ENCODE measurements around the gene PTPRN.

PTPRN gene

GRCh38 chr2:219245899-219246230 lies 63.3 kb downstream of the PTPRN start:
- DNase-seq (ENCODE audit: low read depth in 2 of 2): no peak

DNA sequence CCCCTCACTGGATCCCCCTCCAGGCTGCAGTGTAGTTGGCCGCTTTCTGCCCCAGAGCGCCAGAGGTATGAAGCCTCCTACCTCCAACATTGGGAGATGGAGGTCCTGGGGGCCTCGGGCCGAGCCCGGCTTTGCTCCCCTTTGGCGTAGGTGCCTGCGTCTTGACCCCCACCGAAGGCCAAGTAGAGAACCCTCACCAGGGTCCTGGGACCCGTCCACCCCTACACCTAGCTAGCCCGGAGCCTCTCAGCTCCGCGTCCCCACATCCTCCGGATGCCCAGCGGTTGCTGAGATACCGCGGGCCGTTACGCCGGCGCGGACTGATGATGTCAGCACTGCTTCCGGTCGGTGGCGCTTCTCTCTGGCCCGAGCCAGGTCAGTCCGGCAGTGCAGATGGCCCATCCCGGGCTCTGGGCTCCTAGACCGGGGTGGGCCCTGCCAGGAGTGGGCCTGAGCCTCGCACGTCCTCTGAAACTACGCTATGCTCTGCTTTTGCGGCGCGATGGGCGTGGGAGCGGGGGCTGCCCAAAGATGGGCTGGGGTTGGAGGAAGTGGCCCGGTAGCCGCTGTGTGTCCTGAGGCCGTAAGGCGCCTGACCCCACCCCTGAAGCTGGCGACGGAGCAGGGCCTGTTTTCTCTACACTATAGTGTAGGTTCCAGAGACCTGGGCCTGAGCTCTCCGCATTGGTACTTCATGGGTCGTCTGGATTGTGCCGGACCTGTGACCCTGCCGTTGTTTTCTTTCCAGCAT lies 63.9 kb downstream of the PTPRN start, which contains the start of the genes GLB1L and STK16:
Gene GLB1L, minus strand, starts transcription at position 297 of the 751 bp plus-strand sequence. CDS start 1,871 bp downstream, outside the sequence.
Gene STK16, plus strand, starts transcription at position 332 of the 751 bp plus-strand sequence. CDS start 521 bp downstream, outside the sequence.
- peak; percentile 86 for DNase-seq (ENCODE audit: low read depth in 2 of 2)

DNA sequence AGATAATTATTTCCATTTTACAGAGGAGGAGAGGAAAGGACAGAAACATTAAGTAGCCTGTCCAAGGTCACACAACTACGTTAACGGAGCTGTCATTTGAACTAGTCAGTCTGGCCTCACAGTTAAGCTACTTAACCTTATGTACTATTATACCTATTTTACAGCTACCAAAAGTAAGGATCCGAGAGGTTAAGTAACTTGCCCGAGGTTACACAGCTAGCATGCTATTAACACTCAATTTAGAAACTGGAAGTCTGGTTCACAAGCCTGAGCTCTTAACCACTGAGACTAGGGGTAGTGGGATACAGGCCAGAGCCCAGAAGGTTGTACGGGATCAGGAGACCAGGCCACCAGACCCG lies 64.4 kb downstream of the PTPRN start:
- DNase-seq (ENCODE audit: low read depth in 2 of 2): no peak

- no peak for DNase-seq (ENCODE audit: low read depth in 2 of 2)
Observed at GRCh38 chr2:219243291-219243761, 65.9 kb downstream of the PTPRN start.

Data from stimulated activated CD8-positive, alpha-beta memory T cell treated with anti-CD3 and anti-CD28 coated beads, Interleukin-15, amount 100 ng/mL, for 48 hours (primary cell).